HepG2 (cell line): ENCODE measurements around the gene INPP5K. TPM values are rescaled to one million over a fixed set of nuclear protein-coding genes. Genes with fewer than 3 reads are reported as not detected.
A peak's percentile ranks its signal among the peaks of the same experiment; 100 is the strongest.

Source experiments
- CEBPZ ChIP-seq: IDR thresholded peaks from 2 replicates; pipeline ENCODE4 v1.6.1; 2012; ENCODE audit warnings: low read length, improper control_type of control experiment
- ELF1 ChIP-seq: sonication (generic); formaldehyde crosslinking; IDR thresholded peaks from 2 replicates; pipeline ENCODE4 v1.4.0; 2020; ENCODE audit warnings: missing genetic modification reagents
- FOXM1 ChIP-seq: sonication (generic); formaldehyde crosslinking; IDR thresholded peaks from 2 replicates; pipeline ENCODE4 v1.5.0; 2020; ENCODE audit warnings: missing genetic modification reagents
- FOXP1 ChIP-seq, 2 experiments: fragments of 450-650 bp in 1 of 2; IDR thresholded peaks; 2 replicates each; pipeline ENCODE4 v1.6.1; 2017 to 2018; ENCODE audit warnings: antibody characterized with exemption in 1 of 2
- MYC ChIP-seq: sonication (generic); formaldehyde crosslinking; IDR thresholded peaks from 2 replicates; pipeline ENCODE4 v1.9.0; 2021; ENCODE audit warnings: missing genetic modification reagents, borderline replicate concordance
- NFKBIZ ChIP-seq: IDR thresholded peaks from 2 replicates; pipeline ENCODE4 v1.6.1; 2018; ENCODE audit warnings: missing genetic modification reagents, missing compliant biosample characterization
- RBM39 ChIP-seq: fragments of 200-400 bp; formaldehyde crosslinking; IDR thresholded peaks from one replicate; pipeline ENCODE4 v1.6.1; 2018; ENCODE audit warnings: antibody characterized with exemption, mild to moderate bottlenecking, low read depth, low read length; ENCODE audit not compliant: poor library complexity, severe bottlenecking
- RFXANK ChIP-seq: IDR thresholded peaks from 2 replicates; pipeline ENCODE4 v1.6.1; 2016
- SAP130 ChIP-seq: IDR thresholded peaks from 2 replicates; pipeline ENCODE4 v1.6.1; 2016; ENCODE audit warnings: low read depth
- SP5 ChIP-seq: IDR thresholded peaks from 2 replicates; pipeline ENCODE4 v1.6.1; 2016; ENCODE audit warnings: low read depth, borderline replicate concordance
- TBX2 ChIP-seq: sonication (generic); formaldehyde crosslinking; IDR thresholded peaks from 2 replicates; pipeline ENCODE4 v1.5.0; 2020; ENCODE audit warnings: missing genetic modification reagents, mild to moderate bottlenecking, borderline replicate concordance
- THAP9 ChIP-seq: sonication (generic); formaldehyde crosslinking; IDR thresholded peaks from 2 replicates; pipeline ENCODE4; 2020; ENCODE audit warnings: missing genetic modification reagents, mild to moderate bottlenecking, borderline replicate concordance
- XRCC5 ChIP-seq: fragments of 200-400 bp; formaldehyde crosslinking; optimal IDR thresholded peaks from 2 replicates; pipeline ENCODE3; 2017; ENCODE audit warnings: mild to moderate bottlenecking, low read length
- ZGPAT ChIP-seq: IDR thresholded peaks from 2 replicates; pipeline ENCODE4 v1.6.1; 2016; ENCODE audit warnings: mild to moderate bottlenecking
- ZMYM4 ChIP-seq: sonication (generic); formaldehyde crosslinking; IDR thresholded peaks from 2 replicates; pipeline ENCODE4 v1.8.1; 2023; ENCODE audit warnings: mild to moderate bottlenecking, missing genetic modification reagents
- ZNF275 ChIP-seq: sonication (generic); formaldehyde crosslinking; IDR thresholded peaks from 2 replicates; pipeline ENCODE4 v1.8.0; 2022; ENCODE audit warnings: missing genetic modification reagents, mild to moderate bottlenecking, inconsistent platforms, borderline replicate concordance
- ZNF326 ChIP-seq: sonication (generic); formaldehyde crosslinking; IDR thresholded peaks from 2 replicates; pipeline ENCODE4 v1.4.0; 2020; ENCODE audit warnings: missing genetic modification reagents, borderline replicate concordance
- ZNF773 ChIP-seq: sonication (generic); formaldehyde crosslinking; IDR thresholded peaks from 2 replicates; pipeline ENCODE4 v1.4.0; 2020; ENCODE audit warnings: missing genetic modification reagents, borderline replicate concordance
- ZSCAN29 ChIP-seq: sonication (generic); formaldehyde crosslinking; conservative IDR thresholded peaks from 2 replicates; pipeline ENCODE4 v1.4.0; 2020; ENCODE audit warnings: mild to moderate bottlenecking, missing genetic modification reagents
- polyA plus RNA-seq, 8 experiments: library from polyadenylated mRNA; depleted of rRNA in 3 of 8; stranded (reverse) in 7 of 8; unstranded in 1 of 8; fragments of >200 nt; fragmentation: Illumina TruSeq in 4 of 8; extraction: Trizol in 4 of 8; gene quantifications; 2 replicates each; pipeline versions ENCODE4 v1.2.1 to v1.2.3, GENCODE V29; 2011 to 2016; ENCODE audit warnings: low read depth in 4 of 8, missing spikeins in 1 of 8, mixed read lengths in 1 of 8; ENCODE audit not compliant: insufficient read depth in 1 of 8
- total RNA-seq, 5 experiments: library from RNA; depleted of rRNA; stranded (reverse); fragments of >200 nt; fragmentation: Illumina TruSeq; extraction: Trizol; gene quantifications; 2 replicates each; pipeline ENCODE4 v1.2.3, GENCODE V29; 2016; ENCODE audit warnings: low read depth in 1 of 5

The INPP5K gene
- total and polyA plus RNA-seq, 2 of the 13 experiments (the other 11 are each of a cell fraction or from before 2014, with no cell fraction given) = 4.8 to 9.6 TPM

GRCh38 chr17:1516388-1517161 lies at the start of gene INPP5K (continued):
- TF ChIP-seq FOXP1 (IDR thresholded peaks at IDR 0.05) (no peak), FOXP1 (CRISPR knock-in tag; IDR thresholded peaks at IDR 0.05) (no peak), ZNF275 (CRISPR knock-in tag) (peak; percentile 32; the same call in 1 of the 2 replicates), TBX2 (CRISPR knock-in tag) (peak; percentile 64; the same call in 1 of the 2 replicates), XRCC5 (peak; percentile 20), SP5 (peak; percentile 35; the same call in 1 of the 2 replicates), NFKBIZ (CRISPR knock-in tag) (0 out of 2 replicates have a peak, but pooled peaks have one; percentile 56), ZGPAT (CRISPR knock-in tag) (peak; percentile 74; the same call in 1 of the 2 replicates), MYC (peak; percentile 76; the same call in 1 of the 2 replicates), ZSCAN29 (CRISPR knock-in tag) (no peak), CEBPZ (no peak), THAP9 (CRISPR knock-in tag) (peak; percentile 43; the same call in 1 of the 2 replicates), RFXANK (CRISPR knock-in tag) (0 out of 2 replicates have a peak, but pooled peaks have one; percentile 20), ZNF326 (no peak), ZMYM4 (CRISPR knock-in tag) (peak; percentile 17; the same call in 1 of the 2 replicates), RBM39 (peak; percentile 55), FOXM1 (no peak), ZNF773 (CRISPR knock-in tag) (peak; percentile 71; the same call in 1 of the 2 replicates), ELF1 (CRISPR knock-in tag) (peak; percentile 86), SAP130 (peak; percentile 99)
